Measurements from ENCODE around the gene CPE.

CPE gene

DNA sequence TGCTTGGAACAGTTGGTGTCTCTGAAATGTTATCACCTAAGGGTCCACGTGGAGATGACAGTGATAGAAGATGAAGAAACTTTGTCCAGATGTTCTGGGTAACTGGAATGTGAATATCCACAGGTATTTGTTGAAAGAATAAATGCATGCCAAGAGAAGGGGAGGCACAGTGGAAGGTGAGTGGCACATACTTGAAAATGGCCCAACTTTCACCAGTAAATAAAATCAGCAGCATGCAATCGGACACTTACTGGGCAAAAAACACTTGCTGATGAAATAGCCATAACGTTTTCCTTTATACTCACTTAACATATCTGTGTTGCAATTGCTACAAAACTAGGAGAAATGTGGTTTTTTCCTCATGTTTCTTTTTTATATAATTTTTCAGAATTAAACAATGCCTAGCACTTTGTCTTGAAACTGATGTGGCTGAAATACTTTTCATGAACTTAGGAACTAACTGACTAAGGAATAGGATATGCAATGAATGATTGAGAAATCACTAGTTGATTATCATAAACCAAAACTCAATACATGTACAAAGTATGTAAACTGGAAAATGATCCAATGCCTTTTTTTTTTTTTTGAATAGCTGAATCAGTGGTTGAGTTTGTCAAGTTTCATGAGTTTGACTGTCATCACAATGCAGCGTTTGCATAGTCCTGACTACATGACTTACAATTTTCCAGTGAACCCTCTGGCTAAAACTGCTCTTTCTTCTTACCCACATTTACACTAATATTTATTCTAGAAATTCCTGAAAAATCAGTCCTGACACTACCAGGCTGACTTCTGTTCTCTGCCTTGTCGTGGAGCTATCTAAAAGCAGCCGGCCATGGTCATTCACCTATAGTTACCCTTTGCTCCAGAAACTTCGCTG is 127.4 kb downstream of the CPE start:
- DNase-seq = no peak

DNA sequence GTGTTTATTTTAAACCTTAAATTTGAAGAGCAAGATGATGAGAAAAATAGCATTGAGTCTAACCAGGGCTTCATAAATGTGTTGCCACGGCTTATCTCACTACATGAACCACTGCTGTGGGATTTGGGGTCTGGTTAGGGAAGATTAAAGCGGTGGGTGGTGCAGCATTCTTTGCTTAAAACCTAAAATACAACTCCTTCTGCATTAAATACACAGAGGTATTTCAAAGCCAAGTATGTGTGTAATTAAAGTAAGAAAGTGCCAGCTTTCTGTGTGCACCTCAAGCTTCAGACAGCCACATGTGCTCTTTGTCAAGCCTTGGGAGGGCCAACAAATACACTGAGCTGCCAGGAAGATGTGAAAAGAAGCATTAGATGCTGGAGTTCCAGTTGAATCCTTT is 128.0 kb downstream of the CPE start:
- DNase-seq = no peak

DNA sequence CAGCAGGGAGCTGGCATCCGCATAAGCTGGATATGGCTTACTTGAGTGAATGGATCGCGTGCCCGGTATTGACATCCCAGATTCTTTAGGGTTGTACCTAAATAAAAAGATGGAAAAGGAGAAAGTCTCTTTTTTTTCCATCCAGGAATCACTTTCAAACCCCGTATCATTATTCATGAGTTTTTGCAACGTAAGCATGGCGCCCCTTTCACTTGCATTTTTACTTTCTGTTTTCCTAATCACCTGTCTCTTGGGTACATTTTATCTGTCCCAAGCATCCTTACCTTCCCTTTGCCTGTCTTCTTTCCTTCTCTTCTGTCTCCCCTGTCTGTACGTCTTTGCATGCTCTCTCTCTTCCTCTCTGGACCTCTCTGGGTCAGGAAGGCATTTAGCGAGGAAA is 128.6 kb downstream of the CPE start:
- no peak for DNase-seq

DNA sequence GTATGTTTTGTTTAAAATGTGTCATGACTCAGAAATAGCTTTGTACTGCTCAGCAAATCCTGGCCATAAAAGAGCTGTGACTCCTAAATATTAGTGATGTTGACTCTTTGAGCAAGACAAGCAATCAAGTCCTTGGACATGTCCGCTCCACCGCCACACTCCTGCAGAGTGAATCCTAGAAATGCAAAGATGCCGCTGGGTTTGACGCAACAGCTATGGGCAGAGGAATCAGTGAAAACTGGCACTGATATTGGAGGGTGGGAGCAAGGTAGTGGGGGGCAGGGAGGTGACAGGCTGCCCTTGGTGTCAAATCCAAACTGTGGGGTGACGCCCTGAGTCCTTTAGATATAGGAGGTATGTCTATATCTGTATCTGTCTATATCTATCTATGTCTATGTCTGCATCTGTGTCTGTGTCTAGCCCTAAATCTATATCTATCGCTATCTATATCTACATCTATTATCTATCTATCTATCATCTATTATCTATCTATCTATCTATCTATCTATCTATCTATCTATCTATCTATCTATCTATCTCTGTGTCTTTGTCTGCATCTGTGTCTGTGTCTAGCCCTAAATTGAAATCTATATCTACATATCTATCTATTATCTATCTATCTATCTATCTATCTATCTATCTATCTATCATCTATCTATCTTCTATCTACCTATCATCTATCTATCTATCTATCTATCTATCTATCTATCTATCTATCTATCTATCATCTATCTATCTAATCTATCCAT is 129.7 kb downstream of the CPE start:
- DNase-seq = no peak

DNA sequence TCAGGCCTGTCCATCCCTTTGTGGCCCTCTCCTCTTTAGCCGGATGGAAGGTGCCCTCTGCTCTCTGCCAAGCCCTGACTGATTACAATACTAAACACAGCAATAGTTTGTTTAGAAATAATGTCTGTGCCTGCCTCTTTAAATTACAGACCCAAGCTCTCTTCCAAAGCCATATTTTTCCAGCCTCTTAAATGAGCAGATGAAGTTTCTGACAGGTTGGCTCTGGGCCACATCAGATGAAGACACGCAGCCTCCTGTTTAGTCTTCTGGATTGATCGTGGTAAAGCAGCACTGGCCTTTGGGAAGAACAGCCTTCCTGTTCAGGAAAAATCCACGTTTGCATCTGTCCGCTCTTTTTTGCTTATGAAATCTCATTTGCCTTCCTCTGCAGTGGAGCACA is 133.6 kb downstream of the CPE start:
- DNase-seq = no peak

DNA sequence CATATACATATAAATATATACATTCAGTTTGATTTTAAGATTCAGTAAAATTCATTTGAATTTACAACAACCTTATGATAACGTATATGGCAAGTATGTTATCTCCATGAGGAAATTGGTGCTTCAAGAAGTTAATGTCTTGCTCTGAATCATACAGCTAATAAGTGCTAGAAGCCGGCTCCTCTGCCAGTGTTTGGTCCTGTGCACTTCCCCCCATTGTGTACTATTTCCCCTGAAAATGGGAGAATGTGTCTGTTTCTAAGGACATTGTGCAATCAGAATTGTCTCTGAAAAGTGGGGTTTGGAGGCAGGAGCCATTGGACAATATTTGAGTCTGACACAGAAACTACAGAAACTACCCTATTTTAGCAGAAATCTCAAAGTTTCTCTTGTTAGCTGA is 135.9 kb downstream of the CPE start:
- DNase-seq = no peak

DNA sequence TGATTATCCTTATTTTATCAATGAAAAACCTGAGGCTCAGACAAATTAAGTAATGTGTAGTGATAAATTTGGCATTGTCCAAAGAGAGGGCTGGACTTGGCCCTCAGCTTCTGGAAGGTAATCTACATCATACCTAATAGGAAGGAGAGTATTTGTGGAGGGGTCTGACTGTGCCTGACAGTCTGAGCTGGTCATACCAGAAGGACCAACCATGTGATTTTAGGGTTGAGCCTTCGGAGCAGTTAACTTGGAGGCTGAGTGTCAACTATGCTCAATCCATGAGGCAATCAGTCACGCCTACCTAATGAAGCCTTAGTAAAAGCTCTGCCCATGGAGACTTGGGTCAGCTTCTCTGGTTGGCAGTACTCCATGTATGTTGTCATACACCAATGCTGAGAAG is 136.4 kb downstream of the CPE start:
- DNase-seq = no peak

DNA sequence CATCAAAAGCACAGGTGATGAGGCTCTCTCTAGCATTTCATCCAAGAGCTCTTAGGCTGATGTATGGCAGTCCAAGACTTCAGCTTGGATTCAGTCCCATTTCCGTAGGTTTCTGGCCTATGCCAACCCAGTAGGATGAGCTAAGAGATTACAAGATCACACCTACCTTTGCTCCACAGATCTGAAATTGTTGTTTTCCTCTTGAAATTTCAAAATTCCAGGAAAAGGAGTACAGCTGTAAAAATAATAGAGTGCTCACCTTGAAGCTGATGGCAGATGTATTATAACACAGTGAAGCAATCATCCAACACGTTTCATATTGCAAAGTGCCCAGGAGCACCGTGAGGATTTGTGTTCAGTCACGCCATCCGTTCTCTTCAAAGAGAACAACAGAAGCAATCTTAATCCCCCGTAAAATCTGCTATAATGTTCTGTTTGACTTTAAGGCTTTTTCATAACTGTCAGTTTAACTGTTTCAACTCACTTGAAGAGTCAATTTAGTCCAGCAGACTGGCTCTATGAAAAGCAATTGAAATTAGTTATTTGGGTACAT is 137.5 kb downstream of the CPE start:
- DNase-seq = no peak

DNA sequence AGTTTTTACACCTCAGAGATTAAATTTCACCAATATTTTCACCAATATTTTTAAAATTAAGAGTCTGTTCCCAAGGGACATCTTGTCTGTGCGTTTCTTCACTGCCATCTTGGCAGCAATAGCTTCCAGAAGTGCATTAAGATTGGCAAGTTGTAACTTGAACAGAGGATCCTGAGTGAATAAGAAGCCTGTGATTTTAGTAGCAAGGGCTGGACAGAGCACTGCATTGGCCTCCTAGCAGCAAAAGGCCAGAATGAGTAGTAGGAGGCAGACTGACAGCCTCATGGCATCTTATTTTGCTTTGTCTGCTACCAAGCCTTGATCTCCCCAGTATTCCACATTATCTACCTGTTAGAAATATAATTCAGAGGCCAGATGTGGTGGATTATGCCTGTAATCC is 138.4 kb downstream of the CPE start:
- no peak for DNase-seq

DNA sequence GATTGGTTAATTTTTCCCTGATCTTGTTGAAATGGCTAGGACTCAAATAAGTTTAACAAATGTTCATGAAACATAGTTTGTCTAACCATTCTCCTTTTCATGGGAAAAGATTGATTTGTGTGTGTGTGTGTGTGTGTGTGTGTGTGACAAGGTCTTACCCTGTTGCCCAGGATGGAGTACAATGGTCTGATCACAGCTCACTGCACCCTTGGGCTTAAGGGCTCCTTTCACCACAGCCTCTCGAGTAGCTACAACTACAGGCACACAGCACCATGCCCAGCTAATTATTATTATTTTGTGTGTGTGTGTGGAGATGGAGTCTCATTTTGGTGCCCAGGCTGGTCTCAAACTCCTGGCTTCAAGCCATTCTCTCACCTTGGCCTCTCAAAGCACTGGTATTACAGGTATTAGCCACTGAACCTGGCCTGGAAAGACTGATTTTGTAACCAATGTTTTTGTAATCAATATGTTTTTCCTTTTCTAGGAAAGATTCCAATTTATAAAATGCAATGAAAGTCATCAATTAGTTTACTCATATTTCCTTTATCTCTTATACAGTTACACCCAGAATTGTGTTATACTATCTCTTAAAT is 139.3 kb downstream of the CPE start:
- DNase-seq = no peak

DNA sequence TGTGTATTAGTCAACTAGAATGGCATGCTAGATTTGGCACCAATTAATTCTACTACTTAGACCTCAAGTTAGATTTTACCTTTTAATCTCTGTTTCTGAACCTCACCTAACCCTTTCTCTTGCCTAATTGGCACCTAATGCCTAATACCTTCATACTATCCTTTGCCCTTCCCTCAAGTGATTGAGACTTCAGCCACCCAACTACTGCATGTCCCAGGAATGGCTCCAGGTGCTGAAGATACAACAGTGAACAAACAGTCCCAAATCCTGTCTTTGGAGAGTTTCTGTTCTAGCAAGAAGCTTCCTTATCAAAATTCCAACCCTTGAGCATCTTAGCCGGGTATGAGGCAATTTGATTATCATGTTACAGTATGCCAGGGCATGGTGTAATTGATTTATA is 139.9 kb downstream of the CPE start:
- no peak for DNase-seq

DNA sequence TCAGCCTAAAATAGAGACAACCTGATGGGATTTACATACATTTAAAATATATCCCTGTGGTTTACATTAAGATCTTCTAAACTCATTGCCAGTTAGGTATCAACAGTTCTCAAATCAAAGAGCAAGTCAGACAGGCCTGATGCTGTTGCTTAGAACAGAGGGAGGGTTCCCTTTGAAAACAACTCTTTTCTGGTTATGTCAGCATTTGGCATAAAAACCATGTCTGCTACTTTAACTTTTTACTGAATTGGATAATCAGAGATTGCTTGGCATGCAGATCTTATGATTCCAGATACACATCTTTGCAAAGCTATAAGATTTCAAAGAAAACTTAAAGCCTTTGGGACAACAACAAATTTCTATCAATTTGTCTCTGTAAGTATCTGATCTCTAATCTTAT is 140.8 kb downstream of the CPE start:
- DNase-seq = no peak

DNA sequence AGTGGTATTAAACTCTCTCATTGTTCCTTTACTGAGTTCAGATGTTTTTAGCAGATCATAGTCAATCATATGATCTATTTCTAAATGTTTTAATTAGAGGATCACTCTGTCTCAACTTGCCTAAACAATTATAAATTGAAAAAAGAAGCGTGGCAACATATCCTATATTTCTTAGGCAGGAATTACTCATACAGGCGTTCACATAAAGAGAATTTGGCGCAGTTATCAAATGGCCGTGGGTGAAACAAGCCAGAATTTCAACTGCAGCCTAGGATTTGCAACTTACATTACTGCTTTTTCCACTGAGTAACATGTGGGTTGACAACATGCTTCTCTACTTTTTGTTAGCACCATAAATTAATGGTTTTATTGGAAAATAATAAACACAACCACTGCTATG is 141.3 kb downstream of the CPE start:
- DNase-seq = no peak

DNA sequence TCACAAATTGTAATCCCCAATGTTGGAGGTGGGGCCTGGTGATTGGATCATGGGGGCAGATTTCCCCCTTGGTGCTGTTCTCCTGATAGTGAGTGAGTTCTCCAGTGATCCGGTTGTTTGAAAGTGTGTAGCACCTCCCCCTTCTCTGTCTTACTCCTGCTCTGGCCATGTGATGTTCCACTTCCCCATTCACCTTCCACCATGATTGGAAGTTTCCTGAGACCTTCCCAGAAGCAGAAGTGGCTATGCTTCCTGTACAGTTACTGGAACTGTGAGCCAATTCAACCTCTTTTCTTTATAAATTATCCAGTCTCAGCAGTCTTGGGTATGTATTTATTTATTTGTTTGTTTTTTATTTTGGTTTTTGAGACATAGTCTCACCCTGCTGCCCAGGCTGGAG is 143.2 kb downstream of the CPE start:
- DNase-seq = no peak

DNA sequence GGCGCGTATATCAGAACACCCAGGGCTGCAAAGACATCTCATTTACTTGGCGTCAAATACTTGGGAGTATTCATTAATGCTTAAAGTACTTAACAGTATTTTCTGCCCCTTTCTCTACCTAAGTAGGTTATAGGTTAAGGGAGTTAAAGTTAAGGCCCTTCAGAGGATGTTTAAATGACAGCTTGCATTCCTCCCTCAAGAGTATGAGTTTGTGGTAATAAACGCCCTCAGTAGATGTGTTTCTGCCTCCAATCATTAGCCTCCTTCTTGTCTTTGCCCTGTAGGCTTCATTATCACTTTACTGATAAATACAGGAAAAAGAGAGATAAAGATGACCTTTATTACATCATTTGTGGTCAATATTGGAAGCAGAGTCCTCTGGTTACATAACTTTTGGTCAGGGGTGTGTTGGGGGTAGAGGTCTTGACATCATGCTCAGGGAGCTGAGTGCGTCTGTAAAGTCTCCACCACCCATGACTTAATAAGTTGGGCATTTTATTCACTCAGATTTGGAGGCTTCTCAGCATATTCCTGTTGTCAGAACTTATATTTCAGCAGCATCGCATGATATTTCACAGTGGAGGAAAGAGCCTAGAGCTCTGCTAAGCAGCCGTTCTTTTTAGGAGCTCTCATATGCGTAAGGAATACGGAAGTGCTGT is 145.9 kb downstream of the CPE start:
- DNase-seq = no peak

DNA sequence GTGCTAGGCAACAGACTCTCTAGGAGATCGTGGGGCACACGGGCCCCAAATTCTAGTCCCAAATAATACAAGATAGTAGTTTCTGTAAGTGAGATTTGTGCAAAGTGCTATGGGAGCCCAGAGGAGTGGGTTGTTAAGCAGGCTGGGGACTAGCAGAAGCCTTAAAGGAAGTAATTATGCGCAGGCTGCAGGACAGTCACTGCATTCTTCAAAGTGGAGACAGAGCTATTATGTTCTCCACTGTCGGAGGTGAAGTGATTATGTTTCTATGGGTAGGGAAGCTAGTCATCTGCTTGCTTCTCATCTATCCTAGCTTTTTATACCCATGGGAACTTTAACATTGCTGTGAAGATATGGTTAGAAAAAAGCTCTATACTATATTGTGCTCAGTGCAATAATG is 154.2 kb downstream of the CPE start:
- DNase-seq = no peak

DNA sequence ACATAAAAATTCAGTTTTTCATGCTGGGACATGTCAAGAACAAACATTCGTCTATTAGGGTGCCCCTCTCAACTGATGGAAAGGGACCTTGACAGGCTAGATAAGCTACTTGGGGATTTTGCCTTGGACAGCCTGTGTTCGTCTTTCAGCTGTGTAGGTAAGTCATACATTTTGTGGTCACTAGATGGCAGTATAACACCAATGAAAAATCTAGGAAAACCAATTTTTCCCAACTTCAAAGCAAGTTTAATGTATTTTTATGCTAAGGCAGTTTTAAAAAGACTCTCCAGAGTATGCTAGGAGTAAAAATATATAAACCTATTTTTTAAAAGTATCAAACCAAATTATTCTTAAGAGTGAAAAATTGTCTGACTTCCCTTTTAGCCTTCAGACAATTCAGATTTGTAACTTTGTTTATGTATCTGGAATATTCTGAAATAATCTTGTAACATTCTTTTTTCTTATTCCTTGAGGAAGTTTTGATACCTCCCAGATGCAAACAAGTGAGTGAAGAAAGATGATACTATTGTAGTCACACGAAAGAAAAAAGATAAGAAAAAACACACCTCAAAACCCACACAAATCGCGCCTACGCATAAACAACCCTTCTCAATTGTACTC is 158.3 kb downstream of the CPE start:
- DNase-seq = peak in 2 of 56 donors; percentile 1

DNA sequence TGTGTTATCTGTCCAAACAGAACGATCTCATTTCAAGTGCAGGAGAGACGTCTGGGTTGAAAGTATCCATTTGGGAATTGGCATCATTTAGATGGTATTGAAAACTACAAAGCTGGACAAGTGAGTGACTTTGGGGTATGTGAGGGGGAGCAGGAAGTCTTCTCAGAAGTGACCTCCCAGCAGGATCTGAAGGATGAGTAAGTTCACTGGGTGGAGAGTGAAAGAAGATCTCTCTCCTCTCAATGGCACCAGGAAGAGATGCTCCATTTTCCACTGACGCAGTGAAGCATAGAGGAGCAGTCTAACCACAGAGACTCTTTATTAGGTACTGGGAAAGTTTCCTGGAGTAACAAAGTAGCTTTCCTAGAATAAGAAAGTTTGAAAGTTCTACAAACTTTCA is 161.0 kb downstream of the CPE start:
- DNase-seq = no peak

DNA sequence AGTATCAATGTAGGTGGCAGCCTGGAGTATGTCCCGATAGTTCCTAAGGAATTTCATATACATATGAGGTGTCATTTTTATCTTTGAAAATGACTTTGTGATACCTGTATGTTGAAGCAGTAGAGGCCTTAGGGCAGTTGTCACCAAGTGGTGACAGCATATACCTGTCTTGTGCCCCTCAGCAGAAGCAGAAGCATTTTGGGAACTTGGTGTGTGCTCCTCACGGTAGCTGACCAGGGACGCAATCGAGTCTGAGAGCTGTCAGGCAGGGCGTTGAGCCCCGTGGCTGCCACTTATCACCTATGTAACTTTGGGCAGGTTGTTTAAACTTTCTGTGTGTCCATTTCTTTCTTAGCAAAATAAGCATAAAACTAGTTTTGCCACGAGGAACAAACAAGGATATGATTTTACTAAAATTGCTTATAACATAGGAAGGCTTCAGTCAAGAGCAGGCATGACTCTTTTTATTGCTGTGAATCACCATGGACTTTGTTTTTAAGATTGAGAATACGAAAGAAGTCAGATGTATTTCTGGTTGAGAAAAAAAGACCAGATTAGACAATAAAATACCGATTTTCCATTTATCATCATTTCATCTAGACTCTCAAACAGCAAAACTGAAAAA is 161.5 kb downstream of the CPE start:
- DNase-seq = no peak

DNA sequence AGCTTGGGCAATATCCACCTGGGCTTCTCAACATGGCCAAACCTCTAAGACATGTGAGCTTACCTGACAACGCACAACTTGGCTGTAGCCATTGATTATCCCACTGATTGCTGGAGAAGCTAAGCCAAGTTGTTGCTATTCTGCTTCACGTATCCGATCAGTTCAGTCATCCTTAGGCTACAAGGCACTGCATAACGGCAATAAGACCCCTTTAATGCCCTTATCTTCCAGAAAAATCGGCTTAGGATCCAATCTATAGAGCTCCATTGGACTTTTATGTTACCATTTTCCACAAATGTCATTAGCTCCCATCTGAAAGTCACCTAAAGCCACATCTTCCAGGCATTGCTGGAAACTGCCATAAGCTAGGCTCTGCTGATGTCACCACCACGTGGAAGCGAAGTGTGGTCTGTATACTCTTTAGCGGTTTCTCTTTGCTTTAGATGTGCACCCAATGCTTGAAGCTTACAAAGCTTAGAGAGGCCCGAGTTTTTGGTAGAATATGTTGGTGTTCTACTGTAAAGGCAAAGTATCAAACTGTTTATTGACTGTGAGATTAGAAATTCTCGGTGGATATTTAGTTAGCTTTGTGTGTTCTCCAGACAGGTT is 163.1 kb downstream of the CPE start:
- no peak for DNase-seq

Measured in nucleus accumbens (tissue), 56 donors.